GM06990 (cell line): ENCODE results near the gene RPL35.

ENCODE experiments used
- DNase-seq: peaks from one replicate; pipeline ENCODE4 v3.0.0-alpha.2; 2011; ENCODE audit not compliant: insufficient read length; ENCODE audit errors: extremely low read depth
- H3K27me3 ChIP-seq: replicated peaks from 2 replicates; pipeline ENCODE4 v1.6.0; 2011; ENCODE audit warnings: low read length; ENCODE audit not compliant: control insufficient read depth, insufficient read depth
- H3K36me3 ChIP-seq: 2 replicates; pipeline ENCODE4 v1.5.1; 2011; ENCODE audit warnings: low read length; ENCODE audit not compliant: control insufficient read depth, insufficient read depth
- H3K4me3 ChIP-seq: replicated peaks from 2 replicates; pipeline ENCODE4 v1.5.1; 2011; ENCODE audit warnings: low read depth, mild to moderate bottlenecking, control low read depth, low read length
- TF ChIP-seq, protein P1 (sequence below): IDR thresholded peaks from 2 replicates; pipeline ENCODE4 v1.5.1; 2011; ENCODE audit warnings: low read length, control low read depth, mild to moderate bottlenecking, inconsistent platforms; ENCODE audit not compliant: insufficient read depth, poor library complexity, severe bottlenecking

RPL35 gene

DNA sequence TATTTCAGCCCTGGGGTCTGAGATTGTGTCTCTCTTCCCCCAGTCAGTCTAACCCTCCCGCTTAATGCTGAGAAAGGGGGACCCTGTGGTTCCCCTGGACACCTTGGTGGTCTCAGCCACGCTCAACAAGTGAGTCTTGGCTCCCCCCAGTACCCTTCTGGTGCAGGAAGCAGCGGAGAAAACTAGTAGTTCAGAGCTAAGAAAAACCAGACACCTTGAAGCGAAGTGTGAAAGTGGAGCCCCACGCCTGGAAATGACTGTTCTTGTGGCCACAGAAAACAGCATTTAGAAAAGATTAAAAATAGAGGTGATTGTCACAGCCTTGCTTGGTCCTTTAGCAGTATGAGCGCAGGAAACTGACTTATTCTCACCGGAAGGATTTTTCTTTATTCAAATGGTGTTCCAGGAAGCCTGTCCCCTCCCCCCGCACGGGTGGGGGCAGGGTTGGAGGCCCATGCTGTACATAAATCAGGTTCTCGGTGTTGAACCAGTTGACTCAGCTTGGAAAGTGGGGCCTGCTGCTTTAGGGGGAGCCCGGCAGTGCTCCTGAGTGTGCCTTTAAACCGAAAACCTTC is 8.3 kb upstream of the RPL35 start:
- DNase-seq = peak; percentile 91

DNA sequence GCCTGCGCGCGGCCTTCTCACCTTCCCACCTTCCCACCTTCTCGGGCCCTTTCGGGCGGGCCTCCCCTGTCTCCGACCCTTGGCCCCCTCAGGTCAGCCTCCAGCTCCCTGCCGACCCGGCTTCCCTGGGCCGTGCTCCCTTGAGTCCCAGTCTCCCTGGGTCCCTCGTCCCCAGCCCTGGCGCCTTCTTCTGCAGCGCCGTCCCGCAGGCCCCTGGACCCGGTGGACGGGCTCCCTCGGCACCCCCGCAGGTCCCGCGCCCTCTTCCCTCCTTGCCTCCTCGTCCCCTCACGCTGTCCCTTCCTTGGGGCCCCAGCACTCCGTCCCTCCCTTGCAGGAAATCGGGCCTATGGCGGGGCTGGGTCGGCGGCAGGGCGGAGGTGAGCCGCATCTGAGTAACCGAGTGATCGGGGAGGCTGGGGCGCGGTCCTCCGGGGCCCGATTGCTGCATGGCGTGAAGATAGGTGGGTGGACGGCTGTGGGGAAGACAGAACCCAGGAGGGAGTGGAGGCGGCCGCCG is 7.8 kb upstream of the RPL35 start:
- peak overlapping the region; percentile 96 for H3K4me3 ChIP-seq
- no peak for DNase-seq
- H3K36me3 ChIP-seq = peaks cover 22% of the 10 kb centered on the region
- TF ChIP-seq, protein P1, sequence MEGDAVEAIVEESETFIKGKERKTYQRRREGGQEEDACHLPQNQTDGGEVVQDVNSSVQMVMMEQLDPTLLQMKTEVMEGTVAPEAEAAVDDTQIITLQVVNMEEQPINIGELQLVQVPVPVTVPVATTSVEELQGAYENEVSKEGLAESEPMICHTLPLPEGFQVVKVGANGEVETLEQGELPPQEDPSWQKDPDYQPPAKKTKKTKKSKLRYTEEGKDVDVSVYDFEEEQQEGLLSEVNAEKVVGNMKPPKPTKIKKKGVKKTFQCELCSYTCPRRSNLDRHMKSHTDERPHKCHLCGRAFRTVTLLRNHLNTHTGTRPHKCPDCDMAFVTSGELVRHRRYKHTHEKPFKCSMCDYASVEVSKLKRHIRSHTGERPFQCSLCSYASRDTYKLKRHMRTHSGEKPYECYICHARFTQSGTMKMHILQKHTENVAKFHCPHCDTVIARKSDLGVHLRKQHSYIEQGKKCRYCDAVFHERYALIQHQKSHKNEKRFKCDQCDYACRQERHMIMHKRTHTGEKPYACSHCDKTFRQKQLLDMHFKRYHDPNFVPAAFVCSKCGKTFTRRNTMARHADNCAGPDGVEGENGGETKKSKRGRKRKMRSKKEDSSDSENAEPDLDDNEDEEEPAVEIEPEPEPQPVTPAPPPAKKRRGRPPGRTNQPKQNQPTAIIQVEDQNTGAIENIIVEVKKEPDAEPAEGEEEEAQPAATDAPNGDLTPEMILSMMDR = no peak
- no peaks in the 10 kb centered on the region for H3K27me3 ChIP-seq

More for the DNA sequence above, 8.3 kb upstream of the RPL35 start:
- Histone ChIP-seq H3K27me3 (no peaks in the 10 kb centered on the region), H3K4me3 (peak overlapping the region; percentile 96), H3K36me3 (peaks cover 23% of the 10 kb centered on the region)
- TF ChIP-seq, protein P1 = no peak

DNA sequence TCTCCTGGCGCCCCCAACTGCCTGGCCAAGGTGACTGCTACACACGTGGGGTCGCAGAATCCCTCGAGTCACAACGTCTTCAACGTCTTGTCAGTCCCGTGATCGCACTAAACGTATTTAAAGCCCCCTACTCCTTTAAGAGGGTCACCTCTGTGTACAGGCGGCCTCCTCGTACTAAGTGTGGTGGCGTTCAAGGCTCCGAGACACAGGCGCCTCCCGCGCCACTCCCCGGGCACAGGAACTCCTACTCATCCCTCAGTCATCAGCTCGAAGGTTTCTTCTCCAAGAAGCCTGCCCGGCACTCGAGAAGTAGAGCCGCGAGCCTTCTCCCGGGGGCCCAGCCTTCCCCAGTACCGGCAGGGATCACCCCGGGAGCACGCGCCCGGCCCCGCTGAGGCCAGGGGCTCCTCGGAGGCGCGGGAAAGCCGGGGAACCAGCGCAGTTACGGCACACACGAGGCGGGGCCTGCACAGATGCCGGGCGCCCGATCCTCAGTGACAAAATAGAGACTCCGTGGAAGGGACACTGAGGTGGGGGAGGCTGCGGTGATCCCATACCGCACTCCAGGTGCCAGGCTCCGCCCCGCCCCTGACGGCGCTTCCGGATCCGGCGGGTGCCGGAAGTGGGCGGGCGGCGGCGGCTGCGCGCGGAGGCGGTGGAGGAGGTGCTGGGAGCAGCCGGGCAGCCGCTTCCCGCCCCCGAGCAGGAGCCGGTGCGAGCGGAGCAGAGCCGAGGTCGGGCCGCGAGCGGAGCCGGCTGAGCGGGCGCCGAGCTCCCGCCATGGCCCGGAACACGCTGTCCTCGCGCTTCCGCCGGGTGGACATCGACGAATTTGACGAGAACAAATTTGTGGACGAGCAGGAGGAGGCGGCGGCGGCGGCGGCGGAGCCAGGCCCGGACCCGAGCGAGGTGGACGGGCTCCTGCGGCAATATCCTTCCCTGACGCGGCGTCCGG is 7.0 kb upstream of the RPL35 start:
- H3K4me3 ChIP-seq = peak overlapping the region; percentile 96
- H3K27me3 ChIP-seq = no peaks in the 10 kb centered on the region
- peak; percentile 93 for DNase-seq
- TF ChIP-seq, protein P1 = peak; percentile 52
- peaks cover 18% of the 10 kb centered on the region for H3K36me3 ChIP-seq

DNA sequence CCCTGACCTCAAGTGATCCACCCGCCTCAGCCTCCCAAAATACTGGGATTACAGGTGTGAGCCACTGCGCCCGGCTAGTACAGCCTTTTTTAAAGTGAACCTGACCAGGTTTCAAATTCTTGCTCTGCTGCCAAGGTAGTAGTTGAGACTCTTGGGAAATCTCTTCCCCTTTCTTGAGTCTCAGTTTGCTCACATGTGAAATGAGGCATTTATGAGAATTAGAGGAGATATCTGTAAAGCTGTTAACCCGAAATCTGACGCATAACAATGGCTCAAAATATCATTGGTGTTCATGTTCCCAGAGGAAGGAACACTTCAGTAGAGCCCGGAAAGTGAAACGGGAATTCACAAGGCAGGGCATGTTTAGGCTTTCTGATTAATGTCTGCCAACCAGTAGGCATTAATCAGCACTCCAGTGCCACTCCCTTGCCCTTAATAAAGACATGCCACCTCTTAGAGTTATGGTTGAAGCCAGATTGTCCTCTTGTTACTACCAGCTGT is 1.7 kb upstream of the RPL35 start:
- H3K36me3 ChIP-seq = peaks cover 18% of the 10 kb centered on the region
- TF ChIP-seq, protein P1 = no peak
- no peak overlapping the region for H3K4me3 ChIP-seq
- no peak for DNase-seq
- no peaks in the 10 kb centered on the region for H3K27me3 ChIP-seq

DNA sequence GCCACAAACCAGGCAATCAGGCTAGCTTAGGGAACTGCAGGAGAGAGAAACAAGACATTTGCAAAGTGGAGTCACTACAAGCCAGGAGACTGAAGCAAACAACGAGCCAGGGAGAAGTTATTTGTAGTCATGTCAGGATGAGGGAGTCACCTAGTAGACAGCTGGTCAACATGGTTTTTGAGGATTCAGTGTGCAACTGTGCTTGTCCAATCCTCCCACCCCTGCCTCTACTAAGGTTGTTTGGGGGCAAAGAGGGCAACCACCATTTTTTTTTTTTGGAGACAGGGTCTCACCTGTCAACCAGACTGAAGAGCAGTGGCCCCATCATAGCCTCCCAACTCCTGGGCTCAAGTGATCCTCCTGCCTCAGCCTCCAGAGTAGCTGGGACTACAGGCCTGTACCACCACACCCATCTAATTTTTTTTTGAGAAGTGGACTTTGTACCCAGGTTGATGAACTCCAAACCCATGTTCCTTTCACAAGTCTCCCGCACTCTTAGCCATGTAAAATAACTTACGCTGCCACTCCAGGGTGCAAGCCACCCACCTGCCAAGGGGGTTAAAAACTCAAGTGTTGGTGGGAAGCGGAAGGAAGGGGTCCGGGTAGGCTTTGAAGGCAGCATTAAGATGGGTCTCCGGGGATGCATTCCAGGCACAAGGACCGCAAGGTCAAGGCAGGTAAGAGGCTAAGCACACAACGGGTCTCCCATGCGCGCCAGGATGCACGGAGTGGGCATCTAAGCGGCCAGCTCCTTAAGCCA is 995 bp downstream of the RPL35 start:
- H3K36me3 ChIP-seq = peaks cover 38% of the 10 kb centered on the region
- H3K4me3 ChIP-seq = peak overlapping the region; percentile 95

More for the DNA sequence above, 995 bp downstream of the RPL35 start:
- no peak for DNase-seq
- no peaks in the 10 kb centered on the region for H3K27me3 ChIP-seq
- TF ChIP-seq, protein P1 = no peak
